GM21737 (cell line): ENCODE data around the gene CORO2B.

Source experiments
- ATAC-seq: cut with Tn5 transposase; IDR thresholded peaks from one replicate; pipeline ENCODE4 v1.9.1; 2021; ENCODE audit warnings: mild to moderate bottlenecking, moderate library complexity; ENCODE audit not compliant: unreplicated experiment

Gene CORO2B

GRCh38 chr15:68765602-68766368, 187.0 kb downstream of the CORO2B start:
- no peak for ATAC-seq

DNA sequence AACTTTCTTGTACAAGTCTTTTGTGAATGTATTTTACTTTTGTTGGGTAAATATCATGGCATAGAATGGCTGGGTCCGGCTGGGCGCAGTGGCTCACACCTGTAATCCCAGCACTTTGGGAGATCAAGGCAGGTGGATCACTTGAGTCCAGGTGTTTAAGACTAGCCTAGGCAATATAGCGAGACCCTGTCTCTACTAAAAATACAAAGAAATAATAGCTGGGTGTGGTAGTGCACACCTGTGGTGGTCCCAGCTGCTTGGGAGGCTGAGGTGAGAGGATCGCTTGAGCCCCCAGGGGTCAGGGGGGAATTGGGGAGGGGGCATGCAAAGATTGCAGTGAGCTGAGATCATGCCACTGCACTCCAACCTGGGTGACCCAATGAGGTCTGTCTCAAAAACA, 189.0 kb downstream of the CORO2B start:
- ATAC-seq: no peak

- no peak for ATAC-seq
Observed at GRCh38 chr15:68768321-68768720, 189.5 kb downstream of the CORO2B start.

DNA sequence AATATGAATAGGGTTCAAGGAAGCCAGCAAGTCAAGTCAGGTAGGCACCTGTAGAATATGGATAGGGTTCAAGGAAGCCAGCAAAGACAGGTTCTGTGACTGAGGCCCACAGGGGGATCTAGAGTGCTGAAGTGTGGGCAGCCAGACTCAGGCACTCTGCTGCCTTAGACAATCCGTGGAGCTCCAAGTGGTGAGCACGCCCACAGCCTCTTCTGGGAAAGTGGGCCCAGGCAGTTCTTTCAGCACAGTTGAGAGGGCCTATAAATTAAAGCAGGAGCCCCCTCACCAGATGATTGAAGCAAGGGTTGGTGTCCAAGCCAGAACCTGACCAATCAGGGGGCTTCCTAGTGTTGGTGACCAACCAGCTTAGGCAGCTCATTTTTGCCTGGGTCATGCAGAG, 190.9 kb downstream of the CORO2B start:
- ATAC-seq: no peak

- no peak for ATAC-seq
Observed at GRCh38 chr15:68770216-68770615, 191.4 kb downstream of the CORO2B start.

- no peak for ATAC-seq
Observed at GRCh38 chr15:68773036-68773435, 194.2 kb downstream of the CORO2B start.

GRCh38 chr15:68774120-68774519, 195.3 kb downstream of the CORO2B start:
- ATAC-seq: no peak

GRCh38 chr15:68774521-68775235, 195.9 kb downstream of the CORO2B start:
- ATAC-seq: no peak

DNA sequence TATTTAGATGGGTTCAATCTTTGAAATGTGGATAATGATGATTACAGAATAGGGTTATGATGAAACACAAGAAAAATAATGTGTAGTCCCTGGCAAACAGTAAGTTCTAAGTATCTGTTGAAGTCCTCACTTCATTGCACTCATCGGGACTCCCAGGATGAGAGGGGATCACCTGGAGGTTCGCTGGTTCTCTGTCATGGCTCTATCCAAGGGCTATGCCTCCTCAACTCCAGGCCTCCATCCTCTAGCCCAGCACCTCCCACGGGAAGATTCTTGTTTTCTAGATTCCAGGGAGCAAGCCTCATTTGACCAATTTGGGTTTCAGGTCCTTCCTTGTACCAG, 196.4 kb downstream of the CORO2B start:
- no peak for ATAC-seq

DNA sequence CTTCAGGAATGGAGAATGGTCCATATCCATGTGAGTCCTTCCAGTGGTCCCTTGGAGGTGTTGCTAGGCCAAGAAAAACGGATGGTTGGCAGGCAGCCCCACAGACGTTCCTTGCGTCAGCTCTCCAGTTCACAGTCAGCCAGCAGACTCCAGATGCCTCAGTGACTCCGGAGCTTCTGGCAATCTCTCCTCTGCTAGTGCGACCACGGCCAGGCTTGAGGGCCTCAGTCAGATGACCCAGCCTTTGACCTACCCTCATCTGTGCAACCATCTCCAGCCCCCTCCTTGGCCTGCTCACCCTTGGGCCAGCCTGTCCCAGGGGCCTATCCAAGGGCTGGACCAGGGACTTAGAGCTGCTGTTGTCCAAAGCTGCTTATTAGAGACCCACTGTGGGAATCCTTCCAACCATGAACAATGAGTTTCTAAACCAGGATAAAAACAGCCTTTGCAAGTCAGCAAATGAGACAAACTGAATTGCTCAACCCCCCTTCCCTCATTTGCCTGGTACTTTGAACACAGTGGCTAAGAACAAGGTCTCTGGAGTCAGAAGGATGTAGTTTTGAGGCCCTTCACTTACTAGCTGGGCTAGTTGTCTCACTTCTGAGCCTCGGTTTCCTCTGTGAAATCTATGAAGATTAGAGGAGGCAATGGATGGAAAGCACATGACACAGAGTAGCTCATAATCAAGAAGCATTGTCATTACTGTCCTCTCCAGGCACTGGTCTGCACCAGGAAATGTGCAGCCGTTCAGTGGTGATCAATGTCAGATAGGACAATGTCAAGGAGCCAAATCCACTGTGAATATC, 197.1 kb downstream of the CORO2B start:
- no peak for ATAC-seq

- ATAC-seq: no peak
Observed at GRCh38 chr15:68776477-68777270, 197.9 kb downstream of the CORO2B start.
